ENCODE results near the gene RAB22A. TPM values are rescaled to one million over a fixed set of nuclear protein-coding genes. Genes with fewer than 3 reads are reported as not detected.

Gene RAB22A
- total RNA-seq, 1 donor from 2014 or later, result 21.3 TPM

GRCh38 chr20:58388028-58388601 lies 78.6 kb downstream of the RAB22A start:
- DNase-seq (ENCODE audit: low spot score), result no peak

- peak; percentile 96 for DNase-seq (ENCODE audit: low spot score)
Observed at GRCh38 chr20:58388882-58389323, 79.4 kb downstream of the RAB22A start, which contains the start of gene VAPB. VAPB (plus strand) TSS chr20:58389229; CDS start chr20:58389460, 231 bp downstream.

GRCh38 chr20:58389324-58389967 lies 79.9 kb downstream of the RAB22A start:
- DNase-seq (ENCODE audit: low spot score), result no peak

GRCh38 chr20:58389968-58390658 lies 80.6 kb downstream of the RAB22A start:
- DNase-seq (ENCODE audit: low spot score), result no peak

GRCh38 chr20:58390659-58391035 lies 81.1 kb downstream of the RAB22A start:
- no peak for DNase-seq (ENCODE audit: low spot score)

- no peak for DNase-seq (ENCODE audit: low spot score)
Observed at GRCh38 chr20:58392286-58392685, 82.8 kb downstream of the RAB22A start.

GRCh38 chr20:58393299-58393698 lies 83.8 kb downstream of the RAB22A start:
- DNase-seq (ENCODE audit: low spot score), result no peak

- no peak for DNase-seq (ENCODE audit: low spot score)
Observed at GRCh38 chr20:58394801-58395200, 85.3 kb downstream of the RAB22A start.

GRCh38 chr20:58395604-58396003 lies 86.1 kb downstream of the RAB22A start:
- no peak for DNase-seq (ENCODE audit: low spot score)

GRCh38 chr20:58397429-58397828 lies 87.9 kb downstream of the RAB22A start:
- DNase-seq (ENCODE audit: low spot score), result no peak

- DNase-seq (ENCODE audit: low spot score), result no peak
Observed at GRCh38 chr20:58398254-58398653, 88.7 kb downstream of the RAB22A start.

GRCh38 chr20:58399926-58400325 lies 90.4 kb downstream of the RAB22A start:
- no peak for DNase-seq (ENCODE audit: low spot score)

- no peak for DNase-seq (ENCODE audit: low spot score)
Observed at GRCh38 chr20:58401162-58401561, 91.6 kb downstream of the RAB22A start.

GRCh38 chr20:58402305-58402704 lies 92.8 kb downstream of the RAB22A start:
- DNase-seq (ENCODE audit: low spot score), result no peak

- DNase-seq (ENCODE audit: low spot score), result no peak
Observed at GRCh38 chr20:58402827-58403226, 93.3 kb downstream of the RAB22A start.

GRCh38 chr20:58403272-58403671 lies 93.8 kb downstream of the RAB22A start:
- no peak for DNase-seq (ENCODE audit: low spot score)

GRCh38 chr20:58405504-58406291 lies 96.2 kb downstream of the RAB22A start:
- DNase-seq (ENCODE audit: low spot score), result no peak

- no peak for DNase-seq (ENCODE audit: low spot score)
Observed at GRCh38 chr20:58406422-58407001, 97.0 kb downstream of the RAB22A start.

- DNase-seq (ENCODE audit: low spot score), result no peak
Observed at GRCh38 chr20:58407201-58407873, 97.8 kb downstream of the RAB22A start.

- DNase-seq (ENCODE audit: low spot score), result no peak
Observed at GRCh38 chr20:58407966-58408557, 98.5 kb downstream of the RAB22A start.
